ENCODE results near the gene TIAL1. TPM values are rescaled to one million over a fixed set of nuclear protein-coding genes. Genes with fewer than 3 reads are reported as not detected.

The TIAL1 gene
- total and polyA plus RNA-seq, 2 donors (not counting 3 experiments of a cell fraction or from before 2014, with no cell fraction given): 57.7 to 150 TPM

DNA sequence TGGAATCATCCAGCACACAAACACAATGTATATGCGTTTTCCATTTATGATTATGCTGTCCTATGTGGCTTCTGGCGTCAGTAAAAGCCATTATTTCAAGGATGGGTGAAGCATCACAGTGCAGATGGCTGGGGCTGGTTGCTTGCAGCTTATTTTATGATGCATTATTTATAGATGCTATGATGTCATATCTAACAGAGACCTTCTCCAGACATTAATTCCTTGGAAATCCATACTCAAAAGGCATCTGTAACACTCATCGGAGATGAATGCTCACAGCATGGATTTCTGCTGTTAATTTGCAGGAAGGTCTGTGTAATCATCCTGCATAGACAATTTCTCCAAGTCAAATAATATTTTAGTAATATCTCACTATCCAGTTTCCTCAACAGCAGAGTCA lies 61.5 kb downstream of the TIAL1 start:
- Histone ChIP-seq H4K20me1 (replicated peaks; ENCODE audit: control insufficient read depth, extremely low read depth, insufficient read depth, low read length) (no peaks in the 10 kb centered on the region), H3K4me1 (ENCODE audit: control insufficient read depth, extremely low read depth, insufficient read depth, low read length) (no peaks in the 10 kb centered on the region), H3K4me2 (ENCODE audit: insufficient read depth, low read length) (no peak overlapping the region), H2AFZ (ENCODE audit: low read depth, low read length) (no peak overlapping the region), H3K27me3 (ENCODE audit: control insufficient read depth in 2 of 2, insufficient read depth in 2 of 2, low read length in 2 of 2) (no peaks in the 10 kb centered on the region), H3K36me3 (ENCODE audit: control insufficient read depth in 2 of 2, extremely low read depth in 1 of 2, insufficient read depth in 2 of 2, low read length in 2 of 2) (no peaks in the 10 kb centered on the region), H3K4me3 (replicated peaks in 1 of 3; ENCODE audit: insufficient read depth in 1 of 3, low read depth in 1 of 3, low read length in 3 of 3) (no peak overlapping the region), H3K9me3 (replicated peaks; ENCODE audit: control insufficient read depth, insufficient read depth, low read length) (no peaks in the 10 kb centered on the region), H3K9ac (replicated peaks; ENCODE audit: extremely low read depth, insufficient read depth, low read length) (no peak overlapping the region), H3K27ac (ENCODE audit: insufficient read depth, low read depth, low read length) (no peak overlapping the region), H3K9me1 (replicated peaks; ENCODE audit: control insufficient read depth, extremely low read depth, insufficient read depth, low read length) (no peaks in the 10 kb centered on the region), H3K79me2 (ENCODE audit: control insufficient read depth, insufficient read depth, low read length) (no peaks in the 10 kb centered on the region)
- FAIRE-seq (no peak), DNase-seq (ENCODE audit: low read depth, low spot score) (no peak)
- TF ChIP-seq MAX (IDR thresholded peaks at IDR 0.05; ENCODE audit: insufficient read depth, insufficient read length) (no peak), POLR2A (IDR thresholded peaks at IDR 0.05; ENCODE audit: low read depth, low read length) (no peak), JUN (IDR thresholded peaks at IDR 0.05; ENCODE audit: borderline replicate concordance, insufficient read depth, insufficient read length, low read depth) (no peak), POLR2AphosphoS5 (IDR thresholded peaks at IDR 0.05; ENCODE audit: insufficient read depth, low read depth, low read length) (no peak), MYC (IDR thresholded peaks at IDR 0.05; ENCODE audit: low read depth, low read length) (no peak), FOS (IDR thresholded peaks at IDR 0.05; ENCODE audit: borderline replicate concordance, insufficient read depth, low read length) (no peak)
- ChIA-PET CTCF (interaction anchor here (0.7 kb wide), 1 partner anchor 686 kb away, joined by 3 read pairs; no protein-coding TSS in a partner anchor), POLR2A (no interaction called here)
- dilution Hi-C loops (cut with MboI; ENCODE audit: extremely low pct_ligation_motif_present, low sequenced_read_pairs): no loop called here
- intact Hi-C loops (cut with micrococcal nuclease): no loop called here
- no TSS peak for BruUV-seq (replicated peaks)

DNA sequence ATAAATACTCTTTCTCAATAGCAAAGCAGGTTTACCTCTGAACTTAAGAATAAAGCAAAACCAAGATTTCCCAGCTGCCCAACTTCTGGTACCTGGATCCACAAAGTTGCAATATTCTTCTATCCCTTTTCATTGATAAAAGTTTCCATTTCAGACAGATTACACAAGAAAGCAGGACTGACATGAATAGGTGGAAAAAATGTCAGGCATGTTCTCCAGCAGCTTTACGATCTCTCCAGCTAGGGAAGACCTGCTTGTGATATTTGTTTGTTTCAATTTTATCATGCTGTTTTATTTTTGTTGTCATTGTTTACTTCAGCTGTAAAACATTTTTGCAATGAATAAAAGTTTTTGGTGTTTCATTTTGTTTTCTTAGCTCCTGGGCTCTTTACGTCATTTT lies 63.3 kb downstream of the TIAL1 start:
- BruUV-seq (replicated peaks): no TSS peak
- H3K27me3 ChIP-seq (ENCODE audit: control insufficient read depth in 2 of 2, insufficient read depth in 2 of 2, low read length in 2 of 2): no peaks in the 10 kb centered on the region
- H3K79me2 ChIP-seq (ENCODE audit: control insufficient read depth, insufficient read depth, low read length): no peaks in the 10 kb centered on the region
- POLR2A ChIA-PET: no interaction called here
- CTCF ChIA-PET: interaction anchor here (1.3 kb wide), 1 partner anchor 11 kb away, joined by 3 read pairs; no protein-coding TSS in a partner anchor
- H3K9me1 ChIP-seq (replicated peaks; ENCODE audit: control insufficient read depth, extremely low read depth, insufficient read depth, low read length): no peaks in the 10 kb centered on the region
- no peaks in the 10 kb centered on the region for H3K36me3 ChIP-seq (ENCODE audit: control insufficient read depth in 2 of 2, extremely low read depth in 1 of 2, insufficient read depth in 2 of 2, low read length in 2 of 2)
- no peak for DNase-seq (ENCODE audit: low read depth, low spot score)
- H3K4me1 ChIP-seq (ENCODE audit: control insufficient read depth, extremely low read depth, insufficient read depth, low read length): no peaks in the 10 kb centered on the region
- no peak overlapping the region for H3K4me3 ChIP-seq (replicated peaks in 1 of 3; ENCODE audit: insufficient read depth in 1 of 3, low read depth in 1 of 3, low read length in 3 of 3)
- H3K27ac ChIP-seq (ENCODE audit: insufficient read depth, low read depth, low read length): no peak overlapping the region
- no peaks in the 10 kb centered on the region for H4K20me1 ChIP-seq (replicated peaks; ENCODE audit: control insufficient read depth, extremely low read depth, insufficient read depth, low read length)
- no peaks in the 10 kb centered on the region for H3K9me3 ChIP-seq (replicated peaks; ENCODE audit: control insufficient read depth, insufficient read depth, low read length)
- no peak overlapping the region for H2AFZ ChIP-seq (ENCODE audit: low read depth, low read length)
- TF ChIP-seq JUN (IDR thresholded peaks at IDR 0.05; ENCODE audit: borderline replicate concordance, insufficient read depth, insufficient read length, low read depth) (no peak), MAX (IDR thresholded peaks at IDR 0.05; ENCODE audit: insufficient read depth, insufficient read length) (no peak), CTCF (IDR thresholded peaks at IDR 0.05; ENCODE audit: extremely low read depth in 1 of 2, insufficient read depth in 1 of 2, low read depth in 1 of 2, low read length in 2 of 2) (no peak), POLR2AphosphoS5 (IDR thresholded peaks at IDR 0.05; ENCODE audit: insufficient read depth, low read depth, low read length) (no peak), FOS (IDR thresholded peaks at IDR 0.05; ENCODE audit: borderline replicate concordance, insufficient read depth, low read length) (no peak), EZH2 (IDR thresholded peaks at IDR 0.05; ENCODE audit: borderline replicate concordance, low read depth, low read length, severe bottlenecking) (no peak), MYC (IDR thresholded peaks at IDR 0.05; ENCODE audit: low read depth, low read length) (no peak), POLR2A (IDR thresholded peaks at IDR 0.05; ENCODE audit: low read depth, low read length) (no peak), GATA2 (IDR thresholded peaks at IDR 0.05; ENCODE audit: insufficient read depth, insufficient read length, low read depth, low read length) (no peak)
- dilution Hi-C loops (cut with MboI; ENCODE audit: extremely low pct_ligation_motif_present, low sequenced_read_pairs): no loop called here
- H3K4me2 ChIP-seq (ENCODE audit: insufficient read depth, low read length): no peak overlapping the region
- no peak overlapping the region for H3K9ac ChIP-seq (replicated peaks; ENCODE audit: extremely low read depth, insufficient read depth, low read length)
- FAIRE-seq: no peak
- intact Hi-C loops (cut with micrococcal nuclease): no loop called here

All from endothelial cell of umbilical vein (primary cell).